ENCODE data around the gene MPND. TPM values are rescaled to one million over a fixed set of nuclear protein-coding genes. Genes with fewer than 3 reads are reported as not detected.

MPND gene
- total and polyA plus RNA-seq, 2 of the 13 experiments (the other 11 are each of a cell fraction or from before 2014, with no cell fraction given) = 10.8 to 15.8 TPM

DNA sequence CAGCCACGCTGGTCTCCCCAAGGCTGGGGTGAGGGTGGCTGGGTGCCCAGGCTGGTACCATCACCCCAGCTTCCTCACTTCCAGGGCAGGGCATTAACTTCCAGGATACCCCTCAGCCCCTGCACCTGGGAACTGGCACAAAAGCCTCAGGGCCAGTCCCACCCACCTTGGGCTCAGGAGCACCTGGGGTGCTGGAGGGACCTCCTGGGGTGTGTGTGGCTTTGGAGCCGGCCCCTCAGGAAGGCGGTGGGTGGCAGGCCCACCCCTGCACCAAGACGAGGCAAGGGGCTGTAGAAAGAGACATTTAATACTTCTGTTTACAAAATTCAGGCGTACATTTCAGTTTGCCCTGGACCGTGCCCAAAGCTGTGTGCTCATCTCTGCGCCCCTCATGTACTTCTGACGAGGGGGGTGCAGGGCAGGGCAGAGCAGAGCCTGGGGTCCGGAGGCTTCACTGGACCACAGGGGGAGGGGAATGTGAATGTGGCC, 16.8 kb downstream of the MPND start (continued):
- TF ChIP-seq, protein P1, sequence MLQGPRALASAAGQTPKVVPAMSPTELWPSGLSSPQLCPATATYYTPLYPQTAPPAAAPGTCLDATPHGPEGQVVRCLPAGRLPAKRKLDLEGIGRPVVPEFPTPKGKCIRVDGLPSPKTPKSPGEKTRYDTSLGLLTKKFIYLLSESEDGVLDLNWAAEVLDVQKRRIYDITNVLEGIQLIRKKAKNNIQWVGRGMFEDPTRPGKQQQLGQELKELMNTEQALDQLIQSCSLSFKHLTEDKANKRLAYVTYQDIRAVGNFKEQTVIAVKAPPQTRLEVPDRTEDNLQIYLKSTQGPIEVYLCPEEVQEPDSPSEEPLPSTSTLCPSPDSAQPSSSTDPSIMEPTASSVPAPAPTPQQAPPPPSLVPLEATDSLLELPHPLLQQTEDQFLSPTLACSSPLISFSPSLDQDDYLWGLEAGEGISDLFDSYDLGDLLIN (CRISPR knock-in tag; IDR thresholded peaks at IDR 0.05; ENCODE audit: borderline replicate concordance) = no peak
- TF ChIP-seq, protein P2, sequence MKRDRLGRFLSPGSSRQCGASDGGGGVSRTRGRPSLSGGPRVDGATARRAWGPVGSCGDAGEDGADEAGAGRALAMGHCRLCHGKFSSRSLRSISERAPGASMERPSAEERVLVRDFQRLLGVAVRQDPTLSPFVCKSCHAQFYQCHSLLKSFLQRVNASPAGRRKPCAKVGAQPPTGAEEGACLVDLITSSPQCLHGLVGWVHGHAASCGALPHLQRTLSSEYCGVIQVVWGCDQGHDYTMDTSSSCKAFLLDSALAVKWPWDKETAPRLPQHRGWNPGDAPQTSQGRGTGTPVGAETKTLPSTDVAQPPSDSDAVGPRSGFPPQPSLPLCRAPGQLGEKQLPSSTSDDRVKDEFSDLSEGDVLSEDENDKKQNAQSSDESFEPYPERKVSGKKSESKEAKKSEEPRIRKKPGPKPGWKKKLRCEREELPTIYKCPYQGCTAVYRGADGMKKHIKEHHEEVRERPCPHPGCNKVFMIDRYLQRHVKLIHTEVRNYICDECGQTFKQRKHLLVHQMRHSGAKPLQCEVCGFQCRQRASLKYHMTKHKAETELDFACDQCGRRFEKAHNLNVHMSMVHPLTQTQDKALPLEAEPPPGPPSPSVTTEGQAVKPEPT (CRISPR knock-in tag; IDR thresholded peaks at IDR 0.05; ENCODE audit: low read depth) = no peak
- TF ChIP-seq, protein P3, sequence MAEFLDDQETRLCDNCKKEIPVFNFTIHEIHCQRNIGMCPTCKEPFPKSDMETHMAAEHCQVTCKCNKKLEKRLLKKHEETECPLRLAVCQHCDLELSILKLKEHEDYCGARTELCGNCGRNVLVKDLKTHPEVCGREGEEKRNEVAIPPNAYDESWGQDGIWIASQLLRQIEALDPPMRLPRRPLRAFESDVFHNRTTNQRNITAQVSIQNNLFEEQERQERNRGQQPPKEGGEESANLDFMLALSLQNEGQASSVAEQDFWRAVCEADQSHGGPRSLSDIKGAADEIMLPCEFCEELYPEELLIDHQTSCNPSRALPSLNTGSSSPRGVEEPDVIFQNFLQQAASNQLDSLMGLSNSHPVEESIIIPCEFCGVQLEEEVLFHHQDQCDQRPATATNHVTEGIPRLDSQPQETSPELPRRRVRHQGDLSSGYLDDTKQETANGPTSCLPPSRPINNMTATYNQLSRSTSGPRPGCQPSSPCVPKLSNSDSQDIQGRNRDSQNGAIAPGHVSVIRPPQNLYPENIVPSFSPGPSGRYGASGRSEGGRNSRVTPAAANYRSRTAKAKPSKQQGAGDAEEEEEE (CRISPR knock-in tag; IDR thresholded peaks at IDR 0.05; ENCODE audit: borderline replicate concordance) = no peak
- no peak for TF ChIP-seq SP4 (CRISPR knock-in tag; IDR thresholded peaks at IDR 0.05)
- no peak for TF ChIP-seq ZNF607 (CRISPR knock-in tag; IDR thresholded peaks at IDR 0.05; ENCODE audit: borderline replicate concordance)
- no peak for TF ChIP-seq HNF4A (CRISPR knock-in tag; IDR thresholded peaks at IDR 0.05)
- TF ChIP-seq ZNF343 (CRISPR knock-in tag; IDR thresholded peaks at IDR 0.05) = no peak
- TF ChIP-seq ZSCAN22 (CRISPR knock-in tag; IDR thresholded peaks at IDR 0.05) = no peak
- TF ChIP-seq, protein P4, sequence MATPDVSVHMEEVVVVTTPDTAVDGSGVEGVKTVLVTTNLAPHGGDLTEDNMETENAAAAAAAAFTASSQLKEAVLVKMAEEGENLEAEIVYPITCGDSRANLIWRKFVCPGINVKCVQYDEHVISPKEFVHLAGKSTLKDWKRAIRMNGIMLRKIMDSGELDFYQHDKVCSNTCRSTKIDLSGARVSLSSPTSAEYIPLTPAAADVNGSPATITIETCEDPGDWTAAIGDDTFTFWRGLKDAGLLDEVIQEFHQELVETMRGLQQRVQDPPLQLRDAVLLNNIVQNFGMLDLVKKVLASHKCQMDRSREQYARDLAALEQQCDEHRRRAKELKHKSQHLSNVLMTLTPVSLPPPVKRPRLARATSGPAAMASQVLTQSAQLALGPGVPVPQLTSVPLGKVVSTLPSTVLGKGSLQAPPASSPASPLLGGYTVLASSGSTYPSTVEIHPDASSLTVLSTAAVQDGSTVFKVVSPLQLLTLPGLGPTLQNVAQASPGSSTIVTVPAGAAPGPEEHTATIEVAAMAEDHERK (CRISPR knock-in tag; IDR thresholded peaks at IDR 0.05; ENCODE audit: low read depth) = no peak
- TF ChIP-seq ZKSCAN8 (CRISPR knock-in tag; IDR thresholded peaks at IDR 0.05; ENCODE audit: borderline replicate concordance) = no peak
- no peak for TF ChIP-seq PCBP1 (IDR thresholded peaks at IDR 0.05; ENCODE audit: borderline replicate concordance, low read depth, low read length)
- TF ChIP-seq, protein P5, sequence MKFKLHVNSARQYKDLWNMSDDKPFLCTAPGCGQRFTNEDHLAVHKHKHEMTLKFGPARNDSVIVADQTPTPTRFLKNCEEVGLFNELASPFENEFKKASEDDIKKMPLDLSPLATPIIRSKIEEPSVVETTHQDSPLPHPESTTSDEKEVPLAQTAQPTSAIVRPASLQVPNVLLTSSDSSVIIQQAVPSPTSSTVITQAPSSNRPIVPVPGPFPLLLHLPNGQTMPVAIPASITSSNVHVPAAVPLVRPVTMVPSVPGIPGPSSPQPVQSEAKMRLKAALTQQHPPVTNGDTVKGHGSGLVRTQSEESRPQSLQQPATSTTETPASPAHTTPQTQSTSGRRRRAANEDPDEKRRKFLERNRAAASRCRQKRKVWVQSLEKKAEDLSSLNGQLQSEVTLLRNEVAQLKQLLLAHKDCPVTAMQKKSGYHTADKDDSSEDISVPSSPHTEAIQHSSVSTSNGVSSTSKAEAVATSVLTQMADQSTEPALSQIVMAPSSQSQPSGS (CRISPR knock-in tag; IDR thresholded peaks at IDR 0.05) = no peak
- TF ChIP-seq FIP1L1 (IDR thresholded peaks at IDR 0.05; ENCODE audit: borderline replicate concordance, insufficient read depth, low read depth, low read length) = no peak
- TF ChIP-seq HNRNPL (IDR thresholded peaks at IDR 0.05; ENCODE audit: low read depth, low read length) = no peak
- no peak for TF ChIP-seq SMAD3 (CRISPR knock-in tag; IDR thresholded peaks at IDR 0.05)
- no peak for TF ChIP-seq ZNF883 (CRISPR knock-in tag; IDR thresholded peaks at IDR 0.05; ENCODE audit: not compliant biosample characterization)
- peak; percentile 42; the same call in 1 of the 2 replicates for TF ChIP-seq POLR2AphosphoS5 (IDR thresholded peaks at IDR 0.05; ENCODE audit: low read depth, low read length)
- no peak for TF ChIP-seq ZNF326 (CRISPR knock-in tag; IDR thresholded peaks at IDR 0.05; ENCODE audit: borderline replicate concordance)

All from HepG2 (cell line).